ENCODE results near the gene ZNF823. TPM values are rescaled to one million over a fixed set of nuclear protein-coding genes. Genes with fewer than 3 reads are reported as not detected.

The ZNF823 gene
- 10 to 100 TPM in 2 of 6 donors, 1 to 10 TPM in 4; 6.1 to 22.0 (median 7.7) TPM for total RNA-seq

DNA sequence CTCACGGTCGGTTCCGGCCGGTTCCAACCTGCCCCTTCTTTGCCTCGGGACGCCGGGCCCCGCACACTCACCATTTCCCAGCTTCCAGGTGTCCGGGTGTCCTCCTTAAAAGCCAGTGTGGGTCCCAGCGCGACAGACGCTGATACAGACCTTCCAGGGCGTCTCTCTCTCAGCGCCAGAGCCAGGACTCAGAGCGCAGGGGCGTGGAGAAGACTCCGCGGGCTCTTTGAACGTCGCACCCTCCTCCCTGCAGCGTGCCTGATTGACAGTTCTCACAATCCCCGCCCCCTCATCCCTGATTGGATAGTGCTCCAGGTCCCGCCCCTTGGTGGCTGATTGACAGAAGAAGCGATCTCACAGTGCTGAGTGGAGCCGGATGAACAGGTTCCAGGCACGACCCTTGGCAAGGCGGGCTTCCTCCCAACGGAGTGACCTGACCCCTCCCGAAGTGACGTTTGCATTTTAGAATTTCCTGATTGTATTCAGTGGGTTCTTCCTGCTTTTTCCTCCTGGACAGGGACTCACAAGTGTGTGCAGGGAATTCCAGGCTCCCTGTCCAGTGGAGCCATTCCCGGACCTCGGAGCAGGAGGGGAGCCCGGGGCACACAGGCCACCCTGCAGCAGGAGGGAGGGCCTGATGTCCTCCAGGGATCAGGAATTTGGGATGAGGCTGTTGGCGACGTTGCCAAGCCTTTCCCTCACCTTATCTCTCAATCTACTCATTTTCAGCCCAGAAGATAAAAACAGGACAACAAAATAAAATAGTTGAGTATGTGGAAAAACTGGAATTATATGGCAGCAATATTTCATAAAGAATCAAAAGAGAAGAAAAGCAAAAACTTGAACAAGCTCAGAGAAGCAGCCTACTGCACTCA lies at the start of gene ZNF823:
ZNF823 (minus strand) TSS at position 201 of the 875 bp plus-strand sequence; CDS start at position 74, 127 bp downstream.
- ATAC-seq (ENCODE audit: low FRiP score in 2 of 2), result peak; percentile 99
- H3K36me3 ChIP-seq, result no peaks in the 10 kb centered on the region
- no peaks in the 10 kb centered on the region for H3K27me3 ChIP-seq
- no peaks in the 10 kb centered on the region for H3K9me3 ChIP-seq
- peaks cover 16 to 25% (median 22%) of the 10 kb centered on the region in 4 donors for H3K4me1 ChIP-seq
- peak within 1 kb of the TSS; percentile 92 to 94 (median 93) for H3K27ac ChIP-seq
- H3K4me3 ChIP-seq, result peak within 1 kb of the TSS; percentile 91 to 98 (median 94)
- WGBS, 2 donors, result 0 to 1% methylated on average over 3 to 19 of the region's 35 CpGs
- DNase-seq, result peak; percentile 88 to 99
- TF ChIP-seq EP300 (IDR thresholded peaks at IDR 0.05), result no peak
- peak in 3 of 4 donors; percentile 8 to 87 (median 40) for TF ChIP-seq POLR2A (IDR thresholded peaks at IDR 0.05)
- TF ChIP-seq, protein P1, sequence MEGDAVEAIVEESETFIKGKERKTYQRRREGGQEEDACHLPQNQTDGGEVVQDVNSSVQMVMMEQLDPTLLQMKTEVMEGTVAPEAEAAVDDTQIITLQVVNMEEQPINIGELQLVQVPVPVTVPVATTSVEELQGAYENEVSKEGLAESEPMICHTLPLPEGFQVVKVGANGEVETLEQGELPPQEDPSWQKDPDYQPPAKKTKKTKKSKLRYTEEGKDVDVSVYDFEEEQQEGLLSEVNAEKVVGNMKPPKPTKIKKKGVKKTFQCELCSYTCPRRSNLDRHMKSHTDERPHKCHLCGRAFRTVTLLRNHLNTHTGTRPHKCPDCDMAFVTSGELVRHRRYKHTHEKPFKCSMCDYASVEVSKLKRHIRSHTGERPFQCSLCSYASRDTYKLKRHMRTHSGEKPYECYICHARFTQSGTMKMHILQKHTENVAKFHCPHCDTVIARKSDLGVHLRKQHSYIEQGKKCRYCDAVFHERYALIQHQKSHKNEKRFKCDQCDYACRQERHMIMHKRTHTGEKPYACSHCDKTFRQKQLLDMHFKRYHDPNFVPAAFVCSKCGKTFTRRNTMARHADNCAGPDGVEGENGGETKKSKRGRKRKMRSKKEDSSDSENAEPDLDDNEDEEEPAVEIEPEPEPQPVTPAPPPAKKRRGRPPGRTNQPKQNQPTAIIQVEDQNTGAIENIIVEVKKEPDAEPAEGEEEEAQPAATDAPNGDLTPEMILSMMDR (IDR thresholded peaks at IDR 0.05), result no peak
- peak; percentile 46 to 82 for TF ChIP-seq POLR2AphosphoS5 (IDR thresholded peaks at IDR 0.05)

DNA sequence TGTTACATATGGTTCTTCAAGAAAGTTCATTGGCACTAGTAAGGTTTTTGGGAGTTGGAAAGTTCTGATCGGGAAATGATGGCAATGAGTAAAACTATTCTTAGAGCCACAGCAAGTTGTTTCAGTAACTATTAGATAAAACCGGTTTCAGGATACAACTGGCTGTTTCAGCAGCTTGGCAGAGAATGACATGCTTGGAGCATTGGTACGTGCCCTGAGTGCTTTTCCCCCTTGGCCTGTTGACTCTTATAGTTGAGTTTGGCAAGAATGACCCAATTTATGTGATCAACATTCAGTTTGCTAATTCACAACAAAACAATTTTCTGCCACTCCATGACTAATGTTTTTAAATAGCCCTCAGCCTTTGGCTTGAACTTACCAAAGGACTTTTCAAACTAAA lies 48.8 kb upstream of the ZNF823 start:
- Histone ChIP-seq H3K4me3 (no peak overlapping the region), H3K4me1 (no peaks in the 10 kb centered on the region), H3K27me3 (no peaks in the 10 kb centered on the region), H3K36me3 (peaks cover 0 to under 1% (median 0%) of the 10 kb centered on the region in 4 donors), H3K9me3 (peaks cover 23 to 72% (median 60%) of the 10 kb centered on the region in 4 donors), H3K27ac (no peak overlapping the region)
- ATAC-seq (ENCODE audit: low FRiP score in 2 of 2) (no peak), DNase-seq (no peak)
- 78 to 79% methylated on average over 3 of the region's 3 CpGs for WGBS, 2 donors
- TF ChIP-seq, protein P1 (IDR thresholded peaks at IDR 0.05), result no peak
- no peak for TF ChIP-seq POLR2A (IDR thresholded peaks at IDR 0.05)
- TF ChIP-seq POLR2AphosphoS5 (IDR thresholded peaks at IDR 0.05), result no peak
- no peak for TF ChIP-seq EP300 (IDR thresholded peaks at IDR 0.05)

GRCh38 chr19:11784356-11784755 lies 45.6 kb upstream of the ZNF823 start:
- TF ChIP-seq POLR2AphosphoS5 (IDR thresholded peaks at IDR 0.05) (no peak), POLR2A (IDR thresholded peaks at IDR 0.05) (no peak)
- TF ChIP-seq, protein P1 (IDR thresholded peaks at IDR 0.05), result no peak
- Histone ChIP-seq H3K36me3 (peaks cover 10 to 33% (median 26%) of the 10 kb centered on the region in 4 donors), H3K27me3 (no peaks in the 10 kb centered on the region), H3K9me3 (peaks cover 50 to 98% (median 89%) of the 10 kb centered on the region in 4 donors), H3K4me1 (no peaks in the 10 kb centered on the region), H3K27ac (no peak overlapping the region), H3K4me3 (no peak overlapping the region)
- ATAC-seq (ENCODE audit: low FRiP score in 2 of 2), result no peak
- WGBS, 2 donors, result 97 to 100% methylated on average over 3 of the region's 3 CpGs
- no peak for DNase-seq

GRCh38 chr19:11783767-11784166 lies 45.0 kb upstream of the ZNF823 start:
- no peak overlapping the region for H3K4me3 ChIP-seq
- no peak for ATAC-seq (ENCODE audit: low FRiP score in 2 of 2)
- no peak for DNase-seq
- TF ChIP-seq EP300 (IDR thresholded peaks at IDR 0.05), result no peak
- TF ChIP-seq, protein P1 (IDR thresholded peaks at IDR 0.05), result no peak
- TF ChIP-seq POLR2AphosphoS5 (IDR thresholded peaks at IDR 0.05), result no peak
- no peak for TF ChIP-seq POLR2A (IDR thresholded peaks at IDR 0.05)
- no peaks in the 10 kb centered on the region for H3K27me3 ChIP-seq
- no peaks in the 10 kb centered on the region for H3K4me1 ChIP-seq
- peaks cover 13 to 38% (median 32%) of the 10 kb centered on the region in 4 donors for H3K36me3 ChIP-seq
- peaks cover 54 to 98% (median 90%) of the 10 kb centered on the region in 4 donors for H3K9me3 ChIP-seq
- WGBS, 2 donors, result 100% methylated on average over 1 of the region's 1 CpG
- no peak overlapping the region for H3K27ac ChIP-seq

Data from upper lobe of left lung (tissue), 6 donors.